B cell (primary cell): ENCODE measurements around the gene ZNF41. TPM values are rescaled to one million over a fixed set of nuclear protein-coding genes. Genes with fewer than 3 reads are reported as not detected.

Source experiments
- ATAC-seq: fragments of 200-7000 bp; cut with Tn5 transposase; one replicate; pipeline ENCODE4 v1.10.0; 2021; ENCODE audit warnings: low read depth, mild to moderate bottlenecking, moderate number of reproducible peaks, moderate library complexity
- CTCF ChIA-PET: fragments of 350-600 bp; sonication (Branson Sonifier 250); formaldehyde crosslinking; loops from one replicate; lab custom pipeline; 2021; ENCODE audit warnings: antibody characterized with exemption, inconsistent platforms; lab: Charles Lee
- POLR2A ChIA-PET: fragments of 350-600 bp; sonication (Branson Sonifier 250); formaldehyde crosslinking; loops from one replicate; lab custom pipeline; 2021; ENCODE audit warnings: antibody characterized with exemption; lab: Charles Lee
- DNase-seq: peaks from one replicate; pipeline ENCODE4 v3.0.0; 2013
- H2AFZ ChIP-seq: 2 replicates; pipeline ENCODE4 v1.6.1; 2012; ENCODE audit warnings: mild to moderate bottlenecking, low read depth, low read length; ENCODE audit not compliant: insufficient read depth, poor library complexity, severe bottlenecking
- H3K27ac ChIP-seq, 2 donors: 1 replicate in 1 of 2; 2 replicates in 1 of 2; pipeline ENCODE4 v1.5.1; 2012 to 2013; ENCODE audit warnings: low read length in 2 of 2, mild to moderate bottlenecking in 2 of 2, moderate library complexity in 1 of 2
- H3K27me3 ChIP-seq, 4 experiments: fragments of 200-600 bp in 1 of 4; sonication (generic) in 1 of 4; replicated peaks in 1 of 4; 1 replicate in 2 of 4; 2 replicates in 2 of 4; pipeline versions ENCODE4 v1.6.1 to v1.7.0; 2013 to 2016; ENCODE audit warnings: low read length in 3 of 4, mild to moderate bottlenecking in 2 of 4, mixed read lengths in 1 of 4, moderate library complexity in 1 of 4; ENCODE audit not compliant: insufficient read depth in 4 of 4, control insufficient read depth in 3 of 4; ENCODE audit errors: control extremely low read depth in 1 of 4
- H3K36me3 ChIP-seq, 2 experiments: replicated peaks in 1 of 2; 1 replicate in 1 of 2; 2 replicates in 1 of 2; pipeline versions ENCODE4 v1.6.1 to v1.7.1; 2013; ENCODE audit warnings: low read length in 1 of 2; ENCODE audit not compliant: insufficient read depth in 2 of 2, control insufficient read depth in 1 of 2; ENCODE audit errors: control extremely low read depth in 1 of 2, extremely low read depth in 1 of 2
- H3K4me1 ChIP-seq, 2 donors: fragments of 200-600 bp in 1 of 2; sonication (generic) in 1 of 2; 1 replicate in 1 of 2; 2 replicates in 1 of 2; pipeline versions ENCODE4 v1.5.1 to v1.6.1; 2013 to 2017; ENCODE audit warnings: low read length in 2 of 2; ENCODE audit not compliant: control insufficient read depth in 2 of 2, insufficient read depth in 2 of 2
- H3K4me2 ChIP-seq: replicated peaks from 2 replicates; pipeline ENCODE3; 2012; ENCODE audit warnings: mild to moderate bottlenecking, low read depth, low read length; ENCODE audit not compliant: poor library complexity, severe bottlenecking
- H3K4me3 ChIP-seq, 5 experiments: fragments of 200-600 bp in 1 of 5; sonication (generic) in 1 of 5; 1 replicate in 3 of 5; 2 replicates in 2 of 5; pipeline versions ENCODE4 v1.5.1 to v1.7.0; 2011 to 2016; ENCODE audit warnings: low read length in 4 of 5, mild to moderate bottlenecking in 4 of 5, low read depth in 2 of 5, control low read depth in 1 of 5, moderate library complexity in 1 of 5; ENCODE audit not compliant: insufficient read depth in 1 of 5; ENCODE audit errors: control extremely low read depth in 1 of 5, extremely low read depth in 1 of 5
- H3K79me2 ChIP-seq: fragments of 200-600 bp; sonication (generic); one replicate; pipeline ENCODE4 v1.6.0; 2016; ENCODE audit warnings: low read length; ENCODE audit not compliant: control insufficient read depth, insufficient read depth
- H3K9ac ChIP-seq: fragments of 200-600 bp; sonication (generic); 2 replicates; pipeline ENCODE4 v1.6.1; 2017; ENCODE audit warnings: mild to moderate bottlenecking, low read length, moderate library complexity
- H3K9me3 ChIP-seq, 3 donors: one replicate each; pipeline versions ENCODE4 v1.6.1 to v1.7.1; 2013; ENCODE audit warnings: low read length in 2 of 3; ENCODE audit not compliant: control insufficient read depth in 2 of 3, insufficient read depth in 1 of 3; ENCODE audit errors: control extremely low read depth in 1 of 3
- H4K20me1 ChIP-seq: 2 replicates; pipeline ENCODE4 v1.6.0; 2012; ENCODE audit warnings: mild to moderate bottlenecking, low read length; ENCODE audit not compliant: insufficient read depth, control insufficient read depth, poor library complexity, severe bottlenecking
- H3K27ac Mint-ChIP-seq: one replicate; pipeline ENCODE4 v1.8.0; 2021; ENCODE audit warnings: mixed read lengths
- H3K27me3 Mint-ChIP-seq: one replicate; pipeline ENCODE4 v1.8.0; 2021; ENCODE audit warnings: mixed read lengths
- H3K4me1 Mint-ChIP-seq: one replicate; pipeline ENCODE4 v1.8.0; 2021; ENCODE audit warnings: mixed read lengths
- H3K4me3 Mint-ChIP-seq: one replicate; pipeline ENCODE4 v1.8.0; 2021; ENCODE audit warnings: mixed read lengths
- H3K9me3 Mint-ChIP-seq: one replicate; pipeline ENCODE4 v1.8.0; 2022; ENCODE audit warnings: mixed read lengths; ENCODE audit not compliant: insufficient read depth
- EZH2 ChIP-seq: IDR thresholded peaks from 2 replicates; pipeline ENCODE4 v1.6.1; 2012; ENCODE audit warnings: borderline replicate concordance, low read depth, mild to moderate bottlenecking, moderate library complexity, low read length; ENCODE audit not compliant: insufficient read depth, poor library complexity, severe bottlenecking
- WGBS: methylation state at CpG from one replicate; pipeline ENCODE4 v1.1.5; 2013; ENCODE audit warnings: missing lambda C conversion rate; ENCODE audit not compliant: insufficient coverage; 5-methylcytosine and 5-hydroxymethylcytosine counted together
- intact Hi-C: fragments of 100-400 bp; cut with micrococcal nuclease; formaldehyde crosslinking; loops from one replicate; pipeline ENCODE4 v1.10.0; 2022
- polyA plus RNA-seq: library from polyadenylated mRNA; depleted of rRNA; stranded (reverse); fragments of >200 nt; gene quantifications from 2 replicates; pipeline ENCODE4 v1.2.3, GENCODE V29; 2012
- total RNA-seq, 2 donors: library from RNA; stranded (reverse); fragments of 120-200 nt in 1 of 2; gene quantifications; 1 replicate in 1 of 2; 2 replicates in 1 of 2; pipeline versions ENCODE4 v1.2.3 to v1.2.4, GENCODE V29; 2013 to 2022
- TF ChIP-seq, protein P1 (sequence below): fragments of 200-600 bp; IDR thresholded peaks from one replicate; pipeline ENCODE4 v1.8.0; 2022; ENCODE audit warnings: antibody characterized with exemption, mild to moderate bottlenecking

Gene ZNF41
- total and polyA plus RNA-seq, 2 donors (not counting 1 experiment from before 2014, with no cell fraction given), result 5.5 to 17.4 TPM

DNA sequence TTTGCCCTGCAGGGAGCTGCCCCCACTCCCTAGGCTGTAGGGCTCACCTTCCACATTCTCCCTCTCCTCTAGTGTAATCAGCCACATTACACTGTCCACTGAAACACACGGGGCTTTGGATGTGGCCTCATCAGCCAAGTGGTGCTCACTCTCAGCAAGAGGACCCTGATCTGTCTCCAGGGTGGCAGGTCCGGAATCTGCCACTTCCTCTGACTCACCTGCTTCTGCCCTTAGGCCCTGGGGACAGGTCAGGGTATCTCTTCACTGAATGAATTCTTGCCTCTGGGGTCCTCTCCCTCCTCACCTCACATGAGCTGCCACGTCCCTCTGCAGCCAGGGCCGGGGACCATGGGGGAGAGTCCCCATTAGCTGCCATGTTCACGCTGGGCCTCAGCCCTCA is 15.9 kb downstream of the ZNF41 start:
- Histone ChIP-seq H3K79me2 (peaks cover 45% of the 10 kb centered on the region), H3K9me3 (no peaks in the 10 kb centered on the region), H3K27me3 (no peaks in the 10 kb centered on the region), H4K20me1 (peaks cover 19% of the 10 kb centered on the region), H3K4me1 (no peaks in the 10 kb centered on the region), H3K4me2 (no peak overlapping the region), H3K4me3 (no peak overlapping the region), H3K27ac (no peak overlapping the region), H2AFZ (no peak overlapping the region), H3K36me3 (peaks cover 1 to 15% of the 10 kb centered on the region in 2 experiments), H3K9ac (no peak overlapping the region)
- intact Hi-C loops, result no loop called here
- no peak for DNase-seq
- ChIA-PET POLR2A (no interaction called here), CTCF (no interaction called here)
- Mint-ChIP-seq H3K4me1 (peaks cover 4% of the 10 kb centered on the region), H3K4me3 (no peak overlapping the region), H3K9me3 (no peaks in the 10 kb centered on the region), H3K27ac (no peak overlapping the region), H3K27me3 (no peaks in the 10 kb centered on the region)
- WGBS, result 96% methylated on average over 3 of the region's 5 CpGs
- TF ChIP-seq, protein P1, sequence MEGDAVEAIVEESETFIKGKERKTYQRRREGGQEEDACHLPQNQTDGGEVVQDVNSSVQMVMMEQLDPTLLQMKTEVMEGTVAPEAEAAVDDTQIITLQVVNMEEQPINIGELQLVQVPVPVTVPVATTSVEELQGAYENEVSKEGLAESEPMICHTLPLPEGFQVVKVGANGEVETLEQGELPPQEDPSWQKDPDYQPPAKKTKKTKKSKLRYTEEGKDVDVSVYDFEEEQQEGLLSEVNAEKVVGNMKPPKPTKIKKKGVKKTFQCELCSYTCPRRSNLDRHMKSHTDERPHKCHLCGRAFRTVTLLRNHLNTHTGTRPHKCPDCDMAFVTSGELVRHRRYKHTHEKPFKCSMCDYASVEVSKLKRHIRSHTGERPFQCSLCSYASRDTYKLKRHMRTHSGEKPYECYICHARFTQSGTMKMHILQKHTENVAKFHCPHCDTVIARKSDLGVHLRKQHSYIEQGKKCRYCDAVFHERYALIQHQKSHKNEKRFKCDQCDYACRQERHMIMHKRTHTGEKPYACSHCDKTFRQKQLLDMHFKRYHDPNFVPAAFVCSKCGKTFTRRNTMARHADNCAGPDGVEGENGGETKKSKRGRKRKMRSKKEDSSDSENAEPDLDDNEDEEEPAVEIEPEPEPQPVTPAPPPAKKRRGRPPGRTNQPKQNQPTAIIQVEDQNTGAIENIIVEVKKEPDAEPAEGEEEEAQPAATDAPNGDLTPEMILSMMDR, result no peak
- no peak for TF ChIP-seq EZH2
- no peak for ATAC-seq

DNA sequence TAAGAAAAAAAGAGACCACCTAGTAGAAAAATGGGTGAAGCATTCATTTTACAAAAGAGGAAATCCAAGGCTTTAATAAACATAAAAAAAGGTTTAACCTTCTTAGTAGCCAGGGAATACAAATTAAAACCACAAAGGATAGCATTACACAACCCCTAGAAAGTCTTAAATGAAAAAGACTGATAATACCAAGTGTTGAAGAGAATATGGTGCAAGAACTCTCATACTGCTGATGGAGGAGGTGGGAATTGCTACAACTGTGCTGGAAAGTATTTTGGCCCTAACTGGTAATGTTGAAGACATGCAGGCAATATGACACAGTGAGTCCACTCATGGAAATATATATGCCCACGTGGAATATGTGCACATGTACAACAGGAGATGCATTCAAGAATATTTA is 22.5 kb downstream of the ZNF41 start:
- Mint-ChIP-seq H3K4me3 (no peak overlapping the region), H3K9me3 (no peaks in the 10 kb centered on the region), H3K27me3 (no peaks in the 10 kb centered on the region), H3K27ac (no peak overlapping the region), H3K4me1 (no peaks in the 10 kb centered on the region)
- Histone ChIP-seq H3K9me3 (peaks cover 0 to 3% (median 0%) of the 10 kb centered on the region in 3 donors), H3K79me2 (peaks cover 5% of the 10 kb centered on the region), H3K36me3 (peaks cover 0 to 10% of the 10 kb centered on the region in 2 experiments), H3K27ac (no peak overlapping the region), H3K4me3 (no peak overlapping the region), H3K27me3 (no peaks in the 10 kb centered on the region), H2AFZ (no peak overlapping the region), H3K9ac (no peak overlapping the region), H4K20me1 (no peaks in the 10 kb centered on the region), H3K4me1 (no peaks in the 10 kb centered on the region), H3K4me2 (no peak overlapping the region)
- ATAC-seq, result no peak
- DNase-seq, result no peak
- CTCF ChIA-PET, result no interaction called here
- POLR2A ChIA-PET, result no interaction called here
- TF ChIP-seq, protein P1, result no peak
- TF ChIP-seq EZH2, result no peak
- WGBS, result no CpG with 5 or more reads among the region's 1 CpG
- intact Hi-C loops, result no loop called here
